ENCODE measurements around the gene NR2F6. TPM values are rescaled to one million over a fixed set of nuclear protein-coding genes. Genes with fewer than 3 reads are reported as not detected.

NR2F6 gene
- total RNA-seq, 1 donor from 2014 or later = 38.7 TPM

GRCh38 chr19:17236811-17237543 is 8.7 kb downstream of the NR2F6 start:
- ATAC-seq (no peak), DNase-seq (no peak)
- intact Hi-C loops (cut with DNase I) = no loop called here
- no peak for TF ChIP-seq CTCF (IDR thresholded peaks at IDR 0.05)
- Histone ChIP-seq H3K27me3 (ENCODE audit: low read depth) (no peaks in the 10 kb centered on the region), H3K36me3 (peaks cover 49% of the 10 kb centered on the region), H3K4me3 (no peak overlapping the region), H3K4me1 (peaks cover 47% of the 10 kb centered on the region), H3K9me3 (no peaks in the 10 kb centered on the region), H3K27ac (peak overlapping the region; percentile 62)

GRCh38 chr19:17235971-17236777 is 9.5 kb downstream of the NR2F6 start:
- TF ChIP-seq CTCF (IDR thresholded peaks at IDR 0.05) = no peak
- Histone ChIP-seq H3K9me3 (no peaks in the 10 kb centered on the region), H3K4me3 (peak overlapping the region; percentile 68), H3K4me1 (peaks cover 39% of the 10 kb centered on the region), H3K36me3 (peaks cover 57% of the 10 kb centered on the region), H3K27me3 (ENCODE audit: low read depth) (no peaks in the 10 kb centered on the region), H3K27ac (peak overlapping the region; percentile 78)
- ATAC-seq = no peak
- no peak for DNase-seq
- intact Hi-C loops (cut with DNase I) = no loop called here

- TF ChIP-seq CTCF (IDR thresholded peaks at IDR 0.05) = peak; percentile 57
- peaks cover 34% of the 10 kb centered on the region for H3K4me1 ChIP-seq
- DNase-seq (peak; percentile 88), ATAC-seq (peak; percentile 91 to 94)
- H3K36me3 ChIP-seq = peaks cover 65% of the 10 kb centered on the region
- no peaks in the 10 kb centered on the region for H3K27me3 ChIP-seq (ENCODE audit: low read depth)
- peak overlapping the region; percentile 68 for H3K4me3 ChIP-seq
- peak overlapping the region; percentile 78 for H3K27ac ChIP-seq
- intact Hi-C loops (cut with DNase I) = no loop called here
- H3K9me3 ChIP-seq = no peaks in the 10 kb centered on the region
These were observed 10.3 kb downstream of the NR2F6 start for GRCh38 chr19:17235300-17235970.

- H3K36me3 ChIP-seq = peaks cover 69% of the 10 kb centered on the region
- DNase-seq = peak; percentile 71
- H3K4me1 ChIP-seq = peaks cover 29% of the 10 kb centered on the region
- ATAC-seq = peak; percentile 77 to 82
- H3K27ac ChIP-seq = peak overlapping the region; percentile 78
- H3K9me3 ChIP-seq = no peaks in the 10 kb centered on the region
- H3K4me3 ChIP-seq = peak overlapping the region; percentile 68
- no peaks in the 10 kb centered on the region for H3K27me3 ChIP-seq (ENCODE audit: low read depth)
- no peak for TF ChIP-seq CTCF (IDR thresholded peaks at IDR 0.05)
- intact Hi-C loops (cut with DNase I) = no loop called here
These were observed 10.8 kb downstream of the NR2F6 start for GRCh38 chr19:17234911-17235299.

- ATAC-seq (no peak), DNase-seq (no peak)
- Histone ChIP-seq H3K27ac (no peak overlapping the region), H3K27me3 (ENCODE audit: low read depth) (no peaks in the 10 kb centered on the region), H3K4me3 (no peak overlapping the region), H3K9me3 (no peaks in the 10 kb centered on the region), H3K36me3 (peaks cover 65% of the 10 kb centered on the region), H3K4me1 (peaks cover 34% of the 10 kb centered on the region)
- no peak for TF ChIP-seq CTCF (IDR thresholded peaks at IDR 0.05)
- intact Hi-C loops (cut with DNase I) = no loop called here
These were observed 13.5 kb downstream of the NR2F6 start for GRCh38 chr19:17232258-17232657.
